NOMO-1 treated with DMSO at 0.1 percent for 48 hours (cell line): ENCODE data around the gene UST.
"Not testable (repeated sequence)": the region's sequence is repeated elsewhere in the genome, so short reads cannot be mapped to it uniquely, and the experiment has no call there.

Experiments
- DNase-seq: peaks from one replicate; lab custom pipeline; 2025; ENCODE audit not compliant: unreplicated experiment; lab: John Stamatoyannopoulos, UW

UST gene

GRCh38 chr6:149103950-149104349 lies 357.1 kb downstream of the UST start:
- DNase-seq: not testable (repeated sequence)

GRCh38 chr6:149107520-149107919 lies 360.7 kb downstream of the UST start:
- DNase-seq: no peak

GRCh38 chr6:149108038-149108748 lies 361.4 kb downstream of the UST start:
- no peak for DNase-seq

GRCh38 chr6:149108749-149109100 lies 361.9 kb downstream of the UST start:
- DNase-seq: no peak

GRCh38 chr6:149109397-149110070 lies 362.7 kb downstream of the UST start:
- DNase-seq: no peak

- peak; percentile 74 for DNase-seq
Measured at GRCh38 chr6:149111556-149112115, 364.8 kb downstream of the UST start.

- DNase-seq: no peak
Measured at GRCh38 chr6:149112976-149113375, 366.1 kb downstream of the UST start.

- no peak for DNase-seq
Measured at GRCh38 chr6:149114167-149114566, 367.3 kb downstream of the UST start.

GRCh38 chr6:149118737-149119653 lies 372.2 kb downstream of the UST start:
- DNase-seq: peak; percentile 36

- no peak for DNase-seq
Measured at GRCh38 chr6:149122850-149123821, 376.3 kb downstream of the UST start.

- DNase-seq: no peak
Measured at GRCh38 chr6:149125309-149125708, 378.5 kb downstream of the UST start.
